Liver (tissue), 9 donors: ENCODE data around the gene PNMA6E. TPM values are rescaled to one million over a fixed set of nuclear protein-coding genes. Genes with fewer than 3 reads are reported as not detected.

Experiments used
- DNase-seq: peaks from one replicate; pipeline ENCODE4 v3.0.0-alpha.2; 2017; ENCODE audit warnings: low spot score
- H3K27ac ChIP-seq, 2 donors: one replicate each; pipeline ENCODE4 v1.7.0; 2013; ENCODE audit warnings: inconsistent platforms in 2 of 2, low read length in 2 of 2, control low read depth in 1 of 2, low read depth in 1 of 2, mild to moderate bottlenecking in 1 of 2
- H3K27me3 ChIP-seq, 4 donors: one replicate each; pipeline versions ENCODE4 v1.6.1 to v1.7.0; 2013; ENCODE audit warnings: low read length in 3 of 4, inconsistent platforms in 1 of 4, mild to moderate bottlenecking in 1 of 4, moderate library complexity in 1 of 4; ENCODE audit not compliant: control insufficient read depth in 4 of 4, insufficient read depth in 4 of 4
- H3K36me3 ChIP-seq, 4 donors: one replicate each; pipeline versions ENCODE4 v1.6.1 to v1.7.0; 2013; ENCODE audit warnings: low read length in 3 of 4, mild to moderate bottlenecking in 3 of 4, low read depth in 1 of 4, moderate library complexity in 1 of 4; ENCODE audit not compliant: control insufficient read depth in 4 of 4, insufficient read depth in 3 of 4
- H3K4me1 ChIP-seq, 4 donors: one replicate each; pipeline versions ENCODE4 v1.6.1 to v1.7.0; 2013; ENCODE audit warnings: low read length in 3 of 4, mild to moderate bottlenecking in 3 of 4, moderate library complexity in 1 of 4; ENCODE audit not compliant: control insufficient read depth in 4 of 4, insufficient read depth in 4 of 4
- H3K4me3 ChIP-seq, 3 donors: one replicate each; pipeline versions ENCODE4 v1.6.1 to v1.7.0; 2013; ENCODE audit warnings: low read length in 3 of 3, control low read depth in 1 of 3, low read depth in 1 of 3, mild to moderate bottlenecking in 1 of 3
- H3K9ac ChIP-seq, 2 donors: one replicate each; pipeline ENCODE4 v1.7.0; 2013; ENCODE audit warnings: low read length in 2 of 2, mild to moderate bottlenecking in 2 of 2, moderate library complexity in 2 of 2, control low read depth in 1 of 2, low read depth in 1 of 2
- H3K9me3 ChIP-seq, 4 donors: one replicate each; pipeline versions ENCODE4 v1.6.1 to v1.7.0; 2013; ENCODE audit warnings: low read length in 3 of 4; ENCODE audit not compliant: control insufficient read depth in 4 of 4
- ATF3 ChIP-seq: IDR thresholded peaks from 2 replicates; pipeline ENCODE4 v1.6.1; 2016; ENCODE audit warnings: antibody characterized with exemption
- EGR1 ChIP-seq, 2 donors: IDR thresholded peaks; 2 replicates each; pipeline ENCODE4 v1.6.1; 2016 to 2018; ENCODE audit warnings: antibody characterized with exemption in 2 of 2, low read depth in 2 of 2
- FOXA2 ChIP-seq: IDR thresholded peaks from 2 replicates; pipeline ENCODE4 v1.6.1; 2016; ENCODE audit warnings: antibody characterized with exemption
- GABPA ChIP-seq, 2 donors: IDR thresholded peaks in 1 of 2; conservative IDR thresholded peaks in 1 of 2; 2 replicates each; pipeline ENCODE4 v1.6.1; 2016; ENCODE audit warnings: antibody characterized with exemption in 2 of 2, mild to moderate bottlenecking in 1 of 2, moderate library complexity in 1 of 2
- HNF4A ChIP-seq, 2 donors: conservative IDR thresholded peaks; 2 replicates each; pipeline ENCODE4 v1.6.1; 2016; ENCODE audit warnings: antibody characterized with exemption in 2 of 2, mild to moderate bottlenecking in 2 of 2
- HNF4G ChIP-seq: IDR thresholded peaks from 2 replicates; pipeline ENCODE4 v1.6.1; 2016; ENCODE audit warnings: antibody characterized with exemption
- JUND ChIP-seq, 2 donors: IDR thresholded peaks; 2 replicates each; pipeline ENCODE4 v1.6.1; 2016; ENCODE audit warnings: antibody characterized with exemption in 2 of 2
- NR2F2 ChIP-seq: IDR thresholded peaks from 2 replicates; pipeline ENCODE4 v1.6.1; 2016; ENCODE audit warnings: antibody characterized with exemption
- RAD21 ChIP-seq, 2 donors: IDR thresholded peaks; 2 replicates each; pipeline ENCODE4 v1.6.1; 2016; ENCODE audit warnings: antibody characterized with exemption in 2 of 2, mild to moderate bottlenecking in 2 of 2
- RXRA ChIP-seq, 2 donors: IDR thresholded peaks; 2 replicates each; pipeline ENCODE4 v1.6.1; 2017 to 2018; ENCODE audit warnings: antibody characterized with exemption in 2 of 2, mild to moderate bottlenecking in 1 of 2
- TAF1 ChIP-seq: conservative IDR thresholded peaks from 2 replicates; pipeline ENCODE4 v1.6.1; 2016; ENCODE audit warnings: antibody characterized with exemption, mild to moderate bottlenecking
- YY1 ChIP-seq: IDR thresholded peaks from 2 replicates; pipeline ENCODE4 v1.6.1; 2016; ENCODE audit warnings: antibody characterized with exemption, mild to moderate bottlenecking
- ZBTB33 ChIP-seq: IDR thresholded peaks from 2 replicates; pipeline ENCODE4 v1.6.1; 2016; ENCODE audit warnings: antibody characterized with exemption
- WGBS: extraction: QIAGEN DNeasy Blood & Tissue Kit; methylation state at CpG from one replicate; pipeline ENCODE4 v1.1.7; 2013; 5-methylcytosine and 5-hydroxymethylcytosine counted together
- polyA plus RNA-seq, 2 donors: library from polyadenylated mRNA; stranded (reverse) in 1 of 2; unstranded in 1 of 2; fragments of 200-250 nt in 1 of 2; fragments of >200 nt in 1 of 2; fragmentation: Nextera tagmentation in 1 of 2; extraction: Ambion mirVana in 1 of 2; gene quantifications; one replicate each; pipeline versions ENCODE4 v1.2.1 to v1.2.3, GENCODE V29; 2013 to 2015
- total RNA-seq, 2 donors: library from RNA; depleted of rRNA; stranded (reverse); fragments of >200 nt; gene quantifications; one replicate each; pipeline ENCODE4 v1.2.3, GENCODE V29; 2014
- TF ChIP-seq, protein P1 (sequence below): IDR thresholded peaks from 2 replicates; pipeline ENCODE4 v1.6.1; 2016; ENCODE audit warnings: antibody characterized with exemption
- TF ChIP-seq, protein P2 (sequence below): IDR thresholded peaks from 2 replicates; pipeline ENCODE4 v1.6.1; 2016; ENCODE audit warnings: antibody characterized with exemption, mild to moderate bottlenecking
- donor health status: healthy.
- donor health status: healthy.
- donor health status: healthy.
- donor health status: healthy.
- donor health status: healthy.

PNMA6E gene
- total and polyA plus RNA-seq, 4 donors: not detected

GRCh38 chrX:153433781-153434285 lies 32.7 kb upstream of the PNMA6E start:
- 92% methylated on average over 17 of the region's 17 CpGs for WGBS
- Histone ChIP-seq H3K27me3 (peaks cover 0 to 8% (median 0%) of the 10 kb centered on the region in 4 donors), H3K9me3 (peaks cover 0 to 6% (median 1%) of the 10 kb centered on the region in 4 donors), H3K9ac (no peak overlapping the region), H3K4me1 (no peaks in the 10 kb centered on the region), H3K36me3 (no peaks in the 10 kb centered on the region), H3K27ac (no peak overlapping the region), H3K4me3 (no peak overlapping the region)
- TF ChIP-seq RAD21 (IDR thresholded peaks at IDR 0.05): no peak
- DNase-seq: no peak

DNA sequence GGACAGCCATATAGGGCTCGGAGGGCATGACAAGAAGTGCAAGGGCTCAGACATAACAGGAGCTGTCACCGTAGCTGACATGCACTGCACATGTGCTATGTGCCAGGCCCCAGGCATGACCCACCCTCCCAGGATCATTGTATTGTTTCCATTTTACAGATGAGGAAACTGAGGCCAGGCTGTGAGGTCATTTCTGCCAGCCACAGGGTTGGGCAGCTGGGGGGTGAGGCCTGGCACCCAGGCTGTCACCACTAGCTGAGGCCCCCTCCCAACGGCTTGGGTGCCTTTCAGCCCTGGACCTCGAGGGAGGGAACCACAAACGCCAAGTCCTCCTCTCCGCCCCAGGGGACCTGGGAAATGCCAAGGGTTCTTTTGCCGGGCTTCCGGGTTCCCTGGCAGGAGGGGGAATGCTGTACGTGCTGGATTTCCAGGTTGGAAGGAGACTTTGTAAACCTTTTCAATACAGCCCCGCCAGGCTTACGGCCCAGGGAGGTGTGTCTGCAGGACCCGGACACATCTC lies 32.1 kb upstream of the PNMA6E start:
- H3K4me3 ChIP-seq: no peak overlapping the region
- peaks cover 0 to 8% (median 0%) of the 10 kb centered on the region in 4 donors for H3K27me3 ChIP-seq
- no peak for DNase-seq
- no peak overlapping the region for H3K9ac ChIP-seq
- WGBS: 89% methylated on average over 12 of the region's 12 CpGs
- TF ChIP-seq JUND (IDR thresholded peaks at IDR 0.05): no peak
- TF ChIP-seq YY1: no peak
- TF ChIP-seq, protein P1, sequence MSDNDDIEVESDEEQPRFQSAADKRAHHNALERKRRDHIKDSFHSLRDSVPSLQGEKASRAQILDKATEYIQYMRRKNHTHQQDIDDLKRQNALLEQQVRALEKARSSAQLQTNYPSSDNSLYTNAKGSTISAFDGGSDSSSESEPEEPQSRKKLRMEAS: no peak
- TF ChIP-seq HNF4G: no peak
- no peak for TF ChIP-seq ZBTB33
- no peak for TF ChIP-seq ATF3
- TF ChIP-seq HNF4A (conservative IDR thresholded peaks at IDR 0.05): no peak
- TF ChIP-seq, protein P2, sequence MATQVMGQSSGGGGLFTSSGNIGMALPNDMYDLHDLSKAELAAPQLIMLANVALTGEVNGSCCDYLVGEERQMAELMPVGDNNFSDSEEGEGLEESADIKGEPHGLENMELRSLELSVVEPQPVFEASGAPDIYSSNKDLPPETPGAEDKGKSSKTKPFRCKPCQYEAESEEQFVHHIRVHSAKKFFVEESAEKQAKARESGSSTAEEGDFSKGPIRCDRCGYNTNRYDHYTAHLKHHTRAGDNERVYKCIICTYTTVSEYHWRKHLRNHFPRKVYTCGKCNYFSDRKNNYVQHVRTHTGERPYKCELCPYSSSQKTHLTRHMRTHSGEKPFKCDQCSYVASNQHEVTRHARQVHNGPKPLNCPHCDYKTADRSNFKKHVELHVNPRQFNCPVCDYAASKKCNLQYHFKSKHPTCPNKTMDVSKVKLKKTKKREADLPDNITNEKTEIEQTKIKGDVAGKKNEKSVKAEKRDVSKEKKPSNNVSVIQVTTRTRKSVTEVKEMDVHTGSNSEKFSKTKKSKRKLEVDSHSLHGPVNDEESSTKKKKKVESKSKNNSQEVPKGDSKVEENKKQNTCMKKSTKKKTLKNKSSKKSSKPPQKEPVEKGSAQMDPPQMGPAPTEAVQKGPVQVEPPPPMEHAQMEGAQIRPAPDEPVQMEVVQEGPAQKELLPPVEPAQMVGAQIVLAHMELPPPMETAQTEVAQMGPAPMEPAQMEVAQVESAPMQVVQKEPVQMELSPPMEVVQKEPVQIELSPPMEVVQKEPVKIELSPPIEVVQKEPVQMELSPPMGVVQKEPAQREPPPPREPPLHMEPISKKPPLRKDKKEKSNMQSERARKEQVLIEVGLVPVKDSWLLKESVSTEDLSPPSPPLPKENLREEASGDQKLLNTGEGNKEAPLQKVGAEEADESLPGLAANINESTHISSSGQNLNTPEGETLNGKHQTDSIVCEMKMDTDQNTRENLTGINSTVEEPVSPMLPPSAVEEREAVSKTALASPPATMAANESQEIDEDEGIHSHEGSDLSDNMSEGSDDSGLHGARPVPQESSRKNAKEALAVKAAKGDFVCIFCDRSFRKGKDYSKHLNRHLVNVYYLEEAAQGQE: no peak
- TF ChIP-seq RXRA (IDR thresholded peaks at IDR 0.05): no peak
- no peak for TF ChIP-seq TAF1
- no peak for TF ChIP-seq FOXA2
- peaks cover 0 to 6% (median 1%) of the 10 kb centered on the region in 4 donors for H3K9me3 ChIP-seq
- no peaks in the 10 kb centered on the region for H3K36me3 ChIP-seq
- H3K27ac ChIP-seq: no peak overlapping the region
- H3K4me1 ChIP-seq: no peaks in the 10 kb centered on the region

- Histone ChIP-seq H3K9ac (no peak overlapping the region), H3K4me3 (no peak overlapping the region), H3K9me3 (peaks cover 0 to 6% (median 1%) of the 10 kb centered on the region in 4 donors), H3K36me3 (no peaks in the 10 kb centered on the region), H3K27me3 (peaks cover 0 to 8% (median 0%) of the 10 kb centered on the region in 4 donors), H3K27ac (no peak overlapping the region), H3K4me1 (no peaks in the 10 kb centered on the region)
- 88% methylated on average over 6 of the region's 6 CpGs for WGBS
- no peak for DNase-seq
- TF ChIP-seq EGR1 (IDR thresholded peaks at IDR 0.05; ENCODE audit: low read depth in 2 of 2) (no peak), GABPA (IDR thresholded peaks at IDR 0.05 in 1 of 2, conservative IDR thresholded peaks at IDR 0.05 in 1 of 2) (no peak), RAD21 (IDR thresholded peaks at IDR 0.05) (no peak), NR2F2 (no peak), YY1 (no peak), JUND (IDR thresholded peaks at IDR 0.05) (no peak), HNF4G (no peak)
- TF ChIP-seq, protein P2: no peak
- TF ChIP-seq, protein P1: no peak
Measured at GRCh38 chrX:153430796-153431195, 29.6 kb upstream of the PNMA6E start.
